Activated T-cell treated with anti-CD3 and anti-CD28 coated beads, Interleukin-2, amount 50 U/mL, for 4 hours (primary cell): ENCODE results near the gene ENC1. TPM values are rescaled to one million over a fixed set of nuclear protein-coding genes. Genes with fewer than 3 reads are reported as not detected.
A peak's percentile ranks its signal among the peaks of the same experiment; 100 is the strongest.

Source experiments
- ATAC-seq, 2 donors: fragments of 200-7000 bp; cut with Tn5 transposase; one replicate each; pipeline ENCODE4 v1.10.0; 2021
- DNase-seq: peaks from one replicate; pipeline ENCODE4 v3.0.0-alpha.2; 2020
- H3K27me3 Mint-ChIP-seq: one replicate; pipeline ENCODE4 v1.8.0; 2021; ENCODE audit warnings: low read depth, mixed read lengths
- H3K36me3 Mint-ChIP-seq: one replicate; pipeline ENCODE4 v1.8.0; 2022; ENCODE audit warnings: mixed read lengths; ENCODE audit not compliant: insufficient read depth
- H3K4me1 Mint-ChIP-seq: one replicate; pipeline ENCODE4 v1.8.0; 2021; ENCODE audit warnings: low read depth, mixed read lengths
- H3K4me3 Mint-ChIP-seq: one replicate; pipeline ENCODE4 v1.8.0; 2021; ENCODE audit warnings: mild to moderate bottlenecking, moderate library complexity, mixed read lengths
- H3K9me3 Mint-ChIP-seq: one replicate; pipeline ENCODE4 v1.8.0; 2021; ENCODE audit warnings: mixed read lengths
- total RNA-seq, 3 donors: library from RNA; stranded (reverse); gene quantifications; one replicate each; pipeline ENCODE4 v1.2.1, GENCODE V29; 2021

Gene ENC1
- total RNA-seq, 3 donors from 2014 or later: 1.8 to 3.0 (median 2.4) TPM

- H3K4me1 Mint-ChIP-seq: no peaks in the 10 kb centered on the region
- DNase-seq: no peak
- H3K36me3 Mint-ChIP-seq: no peaks in the 10 kb centered on the region
- peaks cover 13% of the 10 kb centered on the region for H3K27me3 Mint-ChIP-seq
- no peaks in the 10 kb centered on the region for H3K9me3 Mint-ChIP-seq
- no peak overlapping the region for H3K4me3 Mint-ChIP-seq
- ATAC-seq: no peak
Measured at GRCh38 chr5:74667396-74667795, 26.9 kb upstream of the ENC1 start.

GRCh38 chr5:74665816-74666215 is 25.3 kb upstream of the ENC1 start:
- Mint-ChIP-seq H3K9me3 (no peaks in the 10 kb centered on the region), H3K27me3 (peaks cover 13% of the 10 kb centered on the region), H3K36me3 (no peaks in the 10 kb centered on the region), H3K4me1 (no peaks in the 10 kb centered on the region), H3K4me3 (no peak overlapping the region)
- ATAC-seq: no peak
- no peak for DNase-seq

GRCh38 chr5:74665273-74665672 is 24.7 kb upstream of the ENC1 start:
- ATAC-seq: no peak
- no peaks in the 10 kb centered on the region for H3K36me3 Mint-ChIP-seq
- peaks cover 18% of the 10 kb centered on the region for H3K27me3 Mint-ChIP-seq
- no peaks in the 10 kb centered on the region for H3K4me1 Mint-ChIP-seq
- no peak for DNase-seq
- H3K4me3 Mint-ChIP-seq: no peak overlapping the region
- H3K9me3 Mint-ChIP-seq: no peaks in the 10 kb centered on the region

- no peak for ATAC-seq
- Mint-ChIP-seq H3K4me1 (no peaks in the 10 kb centered on the region), H3K4me3 (no peak overlapping the region), H3K27me3 (peaks cover 18% of the 10 kb centered on the region), H3K9me3 (no peaks in the 10 kb centered on the region), H3K36me3 (no peaks in the 10 kb centered on the region)
- DNase-seq: no peak
Measured at GRCh38 chr5:74664551-74664950, 24.0 kb upstream of the ENC1 start.

- DNase-seq (no peak), ATAC-seq (no peak)
- Mint-ChIP-seq H3K9me3 (no peaks in the 10 kb centered on the region), H3K4me3 (no peak overlapping the region), H3K4me1 (no peaks in the 10 kb centered on the region), H3K36me3 (no peaks in the 10 kb centered on the region), H3K27me3 (peaks cover 18% of the 10 kb centered on the region)
Measured at GRCh38 chr5:74660873-74661272, 20.3 kb upstream of the ENC1 start.

- Mint-ChIP-seq H3K9me3 (no peaks in the 10 kb centered on the region), H3K4me1 (no peaks in the 10 kb centered on the region), H3K27me3 (peaks cover 18% of the 10 kb centered on the region), H3K4me3 (no peak overlapping the region), H3K36me3 (no peaks in the 10 kb centered on the region)
- ATAC-seq (no peak), DNase-seq (no peak)
Measured at GRCh38 chr5:74660140-74660539, 19.6 kb upstream of the ENC1 start.

GRCh38 chr5:74659172-74659571 is 18.6 kb upstream of the ENC1 start:
- DNase-seq: no peak
- Mint-ChIP-seq H3K9me3 (no peaks in the 10 kb centered on the region), H3K4me1 (no peaks in the 10 kb centered on the region), H3K36me3 (no peaks in the 10 kb centered on the region), H3K27me3 (peaks cover 18% of the 10 kb centered on the region), H3K4me3 (no peak overlapping the region)
- no peak for ATAC-seq

GRCh38 chr5:74657165-74657564 is 16.6 kb upstream of the ENC1 start:
- H3K4me3 Mint-ChIP-seq: no peak overlapping the region
- peaks cover 9% of the 10 kb centered on the region for H3K27me3 Mint-ChIP-seq
- H3K9me3 Mint-ChIP-seq: no peaks in the 10 kb centered on the region
- H3K4me1 Mint-ChIP-seq: no peaks in the 10 kb centered on the region
- no peaks in the 10 kb centered on the region for H3K36me3 Mint-ChIP-seq
- ATAC-seq (no peak), DNase-seq (no peak)

- no peaks in the 10 kb centered on the region for H3K36me3 Mint-ChIP-seq
- H3K4me1 Mint-ChIP-seq: no peaks in the 10 kb centered on the region
- ATAC-seq (no peak), DNase-seq (no peak)
- H3K4me3 Mint-ChIP-seq: no peak overlapping the region
- H3K9me3 Mint-ChIP-seq: no peaks in the 10 kb centered on the region
- H3K27me3 Mint-ChIP-seq: peaks cover 4% of the 10 kb centered on the region
Measured at GRCh38 chr5:74655716-74656115, 15.2 kb upstream of the ENC1 start.

- ATAC-seq (no peak), DNase-seq (no peak)
- Mint-ChIP-seq H3K4me3 (no peak overlapping the region), H3K9me3 (no peaks in the 10 kb centered on the region), H3K36me3 (no peaks in the 10 kb centered on the region), H3K27me3 (peaks cover 3% of the 10 kb centered on the region), H3K4me1 (no peaks in the 10 kb centered on the region)
Measured at GRCh38 chr5:74655206-74655605, 14.7 kb upstream of the ENC1 start.

GRCh38 chr5:74653991-74654390 is 13.5 kb upstream of the ENC1 start:
- Mint-ChIP-seq H3K4me3 (no peak overlapping the region), H3K27me3 (peaks cover 7% of the 10 kb centered on the region), H3K4me1 (no peaks in the 10 kb centered on the region), H3K9me3 (no peaks in the 10 kb centered on the region), H3K36me3 (no peaks in the 10 kb centered on the region)
- ATAC-seq (no peak), DNase-seq (no peak)

GRCh38 chr5:74652576-74652975 is 12.0 kb upstream of the ENC1 start:
- no peak for ATAC-seq
- H3K4me1 Mint-ChIP-seq: no peaks in the 10 kb centered on the region
- H3K4me3 Mint-ChIP-seq: no peak overlapping the region
- peaks cover 7% of the 10 kb centered on the region for H3K27me3 Mint-ChIP-seq
- H3K36me3 Mint-ChIP-seq: no peaks in the 10 kb centered on the region
- no peaks in the 10 kb centered on the region for H3K9me3 Mint-ChIP-seq
- no peak for DNase-seq

GRCh38 chr5:74651710-74652109 is 11.2 kb upstream of the ENC1 start:
- H3K36me3 Mint-ChIP-seq: no peaks in the 10 kb centered on the region
- H3K4me1 Mint-ChIP-seq: no peaks in the 10 kb centered on the region
- no peak overlapping the region for H3K4me3 Mint-ChIP-seq
- H3K27me3 Mint-ChIP-seq: peaks cover 7% of the 10 kb centered on the region
- no peak for ATAC-seq
- DNase-seq: no peak
- no peaks in the 10 kb centered on the region for H3K9me3 Mint-ChIP-seq

GRCh38 chr5:74649421-74649973 is 9.0 kb upstream of the ENC1 start:
- H3K4me1 Mint-ChIP-seq: no peaks in the 10 kb centered on the region
- ATAC-seq: no peak
- no peaks in the 10 kb centered on the region for H3K9me3 Mint-ChIP-seq
- DNase-seq: no peak
- H3K36me3 Mint-ChIP-seq: no peaks in the 10 kb centered on the region
- H3K4me3 Mint-ChIP-seq: no peak overlapping the region
- H3K27me3 Mint-ChIP-seq: peaks cover 7% of the 10 kb centered on the region

- no peaks in the 10 kb centered on the region for H3K9me3 Mint-ChIP-seq
- no peak overlapping the region for H3K4me3 Mint-ChIP-seq
- no peak for DNase-seq
- H3K36me3 Mint-ChIP-seq: no peaks in the 10 kb centered on the region
- peaks cover 7% of the 10 kb centered on the region for H3K27me3 Mint-ChIP-seq
- ATAC-seq: peak; percentile 74 to 77
- H3K4me1 Mint-ChIP-seq: no peaks in the 10 kb centered on the region
Measured at GRCh38 chr5:74648835-74649293, 8.3 kb upstream of the ENC1 start.

- no peak overlapping the region for H3K4me3 Mint-ChIP-seq
- H3K36me3 Mint-ChIP-seq: no peaks in the 10 kb centered on the region
- peaks cover 2% of the 10 kb centered on the region for H3K4me1 Mint-ChIP-seq
- no peaks in the 10 kb centered on the region for H3K9me3 Mint-ChIP-seq
- ATAC-seq (no peak), DNase-seq (no peak)
- peaks cover 9% of the 10 kb centered on the region for H3K27me3 Mint-ChIP-seq
Measured at GRCh38 chr5:74647096-74647495, 6.6 kb upstream of the ENC1 start.
